Neuronal stem cell (in vitro differentiated cells): ENCODE measurements around the gene PDCL2.

ENCODE experiments used
- DNase-seq: peaks from one replicate; pipeline ENCODE4 v3.0.0-alpha.2; 2013; ENCODE audit warnings: low spot score
- H2AFZ ChIP-seq: one replicate; pipeline ENCODE4 v1.6.1; 2013; ENCODE audit warnings: mild to moderate bottlenecking, low read length, inconsistent platforms
- H2AK5ac ChIP-seq: 2 replicates; pipeline ENCODE4 v1.6.1; 2013; ENCODE audit warnings: low read depth, mild to moderate bottlenecking, inconsistent platforms, low read length, moderate library complexity, mixed read lengths
- H2BK120ac ChIP-seq: 2 replicates; pipeline ENCODE4 v1.6.1; 2013; ENCODE audit warnings: low read depth, mild to moderate bottlenecking, inconsistent platforms, low read length, moderate library complexity, mixed read lengths
- H2BK12ac ChIP-seq: one replicate; pipeline ENCODE4 v1.6.1; 2013; ENCODE audit warnings: low read length, inconsistent platforms
- H2BK15ac ChIP-seq: 2 replicates; pipeline ENCODE4 v1.6.1; 2013; ENCODE audit warnings: mild to moderate bottlenecking, low read length, inconsistent platforms, mixed read lengths
- H2BK5ac ChIP-seq: one replicate; pipeline ENCODE4 v1.6.1; 2013; ENCODE audit warnings: inconsistent platforms, mild to moderate bottlenecking, low read length, moderate library complexity
- H3K14ac ChIP-seq: one replicate; pipeline ENCODE4 v1.6.1; 2013; ENCODE audit warnings: low read length, inconsistent platforms
- H3K18ac ChIP-seq: 2 replicates; pipeline ENCODE4 v1.6.1; 2013; ENCODE audit warnings: low read length, inconsistent platforms
- H3K23ac ChIP-seq: 2 replicates; pipeline ENCODE4 v1.6.1; 2013; ENCODE audit warnings: low read depth, mild to moderate bottlenecking, mixed read lengths, low read length, inconsistent platforms; ENCODE audit not compliant: poor library complexity
- H3K27ac ChIP-seq: replicated peaks from 3 replicates; pipeline ENCODE4 v1.5.1; 2013; ENCODE audit warnings: low read length, inconsistent platforms
- H3K27me3 ChIP-seq, 3 experiments: 2 replicates each; pipeline ENCODE4 v1.6.1; 2013; ENCODE audit warnings: low read length in 3 of 3, mild to moderate bottlenecking in 2 of 3, inconsistent platforms in 1 of 3, low read depth in 1 of 3, mixed read lengths in 1 of 3, moderate library complexity in 1 of 3; ENCODE audit not compliant: control insufficient read depth in 3 of 3, insufficient read depth in 3 of 3
- H3K36me3 ChIP-seq, 2 donors: replicated peaks in 1 of 2; 2 replicates each; pipeline ENCODE4 v1.6.1; 2013; ENCODE audit warnings: low read length in 2 of 2; ENCODE audit not compliant: control insufficient read depth in 2 of 2, insufficient read depth in 2 of 2
- H3K4ac ChIP-seq: 2 replicates; pipeline ENCODE4 v1.6.1; 2013; ENCODE audit warnings: inconsistent platforms, mild to moderate bottlenecking, low read length, moderate library complexity
- H3K4me1 ChIP-seq, 2 donors: 1 replicate in 1 of 2; 2 replicates in 1 of 2; pipeline ENCODE4 v1.6.1; 2013; ENCODE audit warnings: low read length in 2 of 2, low read depth in 1 of 2; ENCODE audit not compliant: control insufficient read depth in 2 of 2, insufficient read depth in 1 of 2
- H3K4me2 ChIP-seq: one replicate; pipeline ENCODE4 v1.6.1; 2013; ENCODE audit warnings: mild to moderate bottlenecking, low read length, inconsistent platforms; ENCODE audit not compliant: insufficient read depth, poor library complexity, severe bottlenecking
- H3K4me3 ChIP-seq, 2 donors: 2 replicates each; pipeline ENCODE4 v1.5.1; 2013; ENCODE audit warnings: low read length in 2 of 2, mild to moderate bottlenecking in 2 of 2, inconsistent platforms in 1 of 2, moderate library complexity in 1 of 2
- H3K79me1 ChIP-seq: one replicate; pipeline ENCODE4 v1.6.1; 2013; ENCODE audit warnings: low read depth, mild to moderate bottlenecking, inconsistent platforms, low read length, moderate library complexity
- H3K9ac ChIP-seq: one replicate; pipeline ENCODE4 v1.6.1; 2013; ENCODE audit warnings: mild to moderate bottlenecking, low read depth, low read length, inconsistent platforms; ENCODE audit not compliant: poor library complexity
- H3K9me3 ChIP-seq, 2 donors: replicated peaks in 1 of 2; 2 replicates each; pipeline versions ENCODE3 to v1.6.1; 2013; ENCODE audit warnings: low read length in 2 of 2, mild to moderate bottlenecking in 2 of 2, inconsistent platforms in 1 of 2, low read depth in 1 of 2, mixed read lengths in 1 of 2, moderate library complexity in 1 of 2; ENCODE audit not compliant: control insufficient read depth in 2 of 2, insufficient read depth in 1 of 2
- H4K8ac ChIP-seq: one replicate; pipeline ENCODE4 v1.6.1; 2013; ENCODE audit warnings: low read depth, mild to moderate bottlenecking, inconsistent platforms, low read length, moderate library complexity
- H4K91ac ChIP-seq: one replicate; pipeline ENCODE4 v1.6.1; 2013; ENCODE audit warnings: low read length, low read depth, mild to moderate bottlenecking, inconsistent platforms; ENCODE audit not compliant: poor library complexity
- WGBS, 2 donors: extraction: QIAGEN DNeasy Blood & Tissue Kit; methylation state at CpG; one replicate each; pipeline ENCODE4 v1.1.7; 2013; ENCODE audit warnings: missing lambda C conversion rate in 2 of 2, mixed read lengths in 1 of 2; ENCODE audit not compliant: insufficient read length in 2 of 2, insufficient replicate concordance in 1 of 2; ENCODE audit errors: extremely low coverage in 2 of 2; 5-methylcytosine and 5-hydroxymethylcytosine counted together

PDCL2 gene

DNA sequence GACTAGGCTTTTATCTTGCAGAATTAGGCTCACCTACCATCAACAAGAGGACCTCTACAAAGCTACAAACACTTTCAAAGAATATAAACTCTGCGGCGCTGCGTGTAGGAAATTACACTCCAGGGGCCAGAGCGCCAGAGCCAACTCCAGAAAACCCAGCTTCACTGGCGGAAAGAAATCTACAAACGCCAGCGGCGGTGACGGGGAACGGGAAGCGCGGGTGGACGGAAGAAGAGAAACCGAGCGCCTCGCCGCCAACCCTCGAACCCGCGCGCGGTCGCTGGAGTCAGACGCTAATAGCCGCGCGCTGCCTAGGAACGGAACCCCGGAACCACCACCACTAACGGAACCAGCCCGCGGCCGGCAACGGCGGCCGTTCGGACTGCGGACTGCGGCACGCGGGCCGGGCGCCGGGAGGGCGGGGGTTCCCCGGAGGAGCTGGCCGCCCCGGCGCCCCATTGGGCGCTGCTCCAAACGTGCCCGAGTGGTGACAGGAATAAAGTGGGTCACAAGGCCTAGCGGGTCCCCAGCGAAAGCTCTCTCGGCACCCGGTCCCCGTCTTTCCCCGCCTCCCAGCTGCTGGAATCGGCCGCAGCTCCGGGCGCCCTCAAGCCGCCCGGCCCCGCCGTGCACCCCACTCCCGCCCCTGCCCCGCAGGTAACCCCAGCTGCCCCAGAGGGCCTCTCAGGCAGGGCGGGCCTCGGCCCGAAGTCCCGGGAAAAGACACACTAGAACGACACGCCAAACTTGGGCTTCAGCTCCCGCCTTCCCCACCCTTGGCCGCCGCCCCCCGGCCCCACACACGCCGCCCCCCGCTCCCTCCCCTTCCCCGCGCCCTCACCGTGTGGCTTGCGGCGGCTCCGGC lies 46.2 kb downstream of the PDCL2 start:
- WGBS, 2 donors = no CpG with 5 or more reads among the region's 87 CpGs
- DNase-seq = peak; percentile 55

DNA sequence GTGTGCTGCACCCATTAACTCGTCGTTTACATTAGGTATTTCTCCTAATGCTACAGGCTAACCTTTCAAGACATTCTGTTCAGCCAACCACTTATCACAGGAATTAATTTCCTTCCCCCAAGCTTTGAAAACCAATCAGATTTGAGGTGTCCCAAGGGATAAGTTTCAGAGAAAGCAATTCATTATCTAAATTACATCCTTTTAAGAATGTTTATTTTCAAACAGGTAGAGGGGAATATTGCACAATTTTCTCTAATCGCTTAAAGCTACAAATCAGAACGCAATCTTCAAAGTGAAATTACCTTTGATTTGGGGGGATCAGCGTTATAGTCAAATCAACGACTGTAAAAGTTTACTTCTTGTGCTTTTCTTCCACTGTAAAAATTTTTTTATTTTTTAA lies 46.9 kb downstream of the PDCL2 start:
- H2BK120ac ChIP-seq = no peak overlapping the region
- H3K23ac ChIP-seq = no peak overlapping the region
- H2BK15ac ChIP-seq = no peak overlapping the region
- H3K14ac ChIP-seq = no peak overlapping the region
- no peak overlapping the region for H3K27ac ChIP-seq
- H3K4me1 ChIP-seq = peaks cover 0 to 10% of the 10 kb centered on the region in 2 donors
- DNase-seq = no peak
- no peak overlapping the region for H2AFZ ChIP-seq
- no peak overlapping the region for H4K8ac ChIP-seq
- H2BK5ac ChIP-seq = no peak overlapping the region
- no peak overlapping the region for H2AK5ac ChIP-seq
- peak overlapping the region in 1 of 2 donors; percentile 82 for H3K4me3 ChIP-seq
- H3K18ac ChIP-seq = no peak overlapping the region
- peaks cover 2 to 7% of the 10 kb centered on the region in 2 donors for H3K36me3 ChIP-seq
- H3K9me3 ChIP-seq = peaks cover 0 to 3% of the 10 kb centered on the region in 2 donors
- H4K91ac ChIP-seq = no peak overlapping the region
- no peak overlapping the region for H3K4me2 ChIP-seq
- no CpG with 5 or more reads among the region's 6 CpGs for WGBS, 2 donors
- H2BK12ac ChIP-seq = no peak overlapping the region
- no peak overlapping the region for H3K4ac ChIP-seq
- H3K27me3 ChIP-seq = no peaks in the 10 kb centered on the region
- H3K9ac ChIP-seq = no peak overlapping the region
- H3K79me1 ChIP-seq = peaks cover 2% of the 10 kb centered on the region

More for the DNA sequence above, 46.2 kb downstream of the PDCL2 start:
- Histone ChIP-seq H3K23ac (peak overlapping the region; percentile 98), H3K4me3 (peak overlapping the region; percentile 82 to 90), H3K79me1 (peaks cover 2% of the 10 kb centered on the region), H3K27me3 (no peaks in the 10 kb centered on the region), H3K9ac (peak overlapping the region; percentile 86), H3K4me1 (peaks cover 0 to 10% of the 10 kb centered on the region in 2 donors), H4K8ac (no peak overlapping the region), H3K4ac (peak overlapping the region; percentile 23), H2BK15ac (no peak overlapping the region), H2AFZ (peak overlapping the region; percentile 98), H3K4me2 (peak overlapping the region; percentile 72), H3K36me3 (peaks cover 0 to under 1% of the 10 kb centered on the region in 2 donors), H3K14ac (peak overlapping the region; percentile 94), H2BK12ac (no peak overlapping the region), H4K91ac (no peak overlapping the region), H2AK5ac (no peak overlapping the region), H2BK120ac (no peak overlapping the region), H3K18ac (peak overlapping the region; percentile 95), H2BK5ac (peak overlapping the region; percentile 94), H3K9me3 (no peaks in the 10 kb centered on the region), H3K27ac (peak overlapping the region; percentile 88)

DNA sequence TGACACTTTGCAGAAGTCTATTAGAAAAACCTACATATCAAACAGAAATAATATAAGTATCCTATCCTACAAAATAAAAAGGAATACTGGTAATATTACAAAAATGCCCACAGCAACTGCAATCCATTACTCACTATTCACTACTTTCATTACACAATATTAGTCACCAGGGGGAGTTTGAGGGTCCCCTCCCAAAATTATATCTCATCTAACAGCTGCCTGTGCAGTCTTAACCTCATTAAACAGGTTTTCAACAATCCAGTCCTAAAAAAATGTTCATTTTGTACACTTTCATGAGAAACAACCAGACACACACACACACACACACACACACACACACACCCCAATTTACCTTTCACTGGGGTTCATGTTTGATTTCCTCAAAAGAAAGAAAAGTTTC lies 48.2 kb downstream of the PDCL2 start:
- no peak overlapping the region for H3K23ac ChIP-seq
- no peak overlapping the region for H2AFZ ChIP-seq
- H3K18ac ChIP-seq = no peak overlapping the region
- peaks cover 2 to 9% of the 10 kb centered on the region in 2 donors for H3K36me3 ChIP-seq
- no peak overlapping the region for H3K14ac ChIP-seq
- no peak overlapping the region for H2BK5ac ChIP-seq
- peaks cover 2% of the 10 kb centered on the region for H3K79me1 ChIP-seq
- H3K27ac ChIP-seq = no peak overlapping the region
- H3K4ac ChIP-seq = no peak overlapping the region
- H3K4me1 ChIP-seq = peaks cover 0 to 10% of the 10 kb centered on the region in 2 donors
- no peak for DNase-seq
- H2BK15ac ChIP-seq = no peak overlapping the region
- H3K9me3 ChIP-seq = peaks cover 0 to 7% of the 10 kb centered on the region in 2 donors
- no peak overlapping the region for H3K4me3 ChIP-seq
- H4K8ac ChIP-seq = no peak overlapping the region
- no peaks in the 10 kb centered on the region for H3K27me3 ChIP-seq
- no peak overlapping the region for H3K4me2 ChIP-seq
- H2BK120ac ChIP-seq = no peak overlapping the region
- H3K9ac ChIP-seq = no peak overlapping the region
- no peak overlapping the region for H2AK5ac ChIP-seq
- no peak overlapping the region for H4K91ac ChIP-seq
- no peak overlapping the region for H2BK12ac ChIP-seq

GRCh38 chr4:55540271-55540670 lies 51.8 kb downstream of the PDCL2 start:
- H3K14ac ChIP-seq = no peak overlapping the region
- WGBS, 2 donors = no CpG with 5 or more reads among the region's 3 CpGs
- H3K27ac ChIP-seq = no peak overlapping the region
- no peak overlapping the region for H2BK5ac ChIP-seq
- H3K9ac ChIP-seq = no peak overlapping the region
- H3K27me3 ChIP-seq = no peaks in the 10 kb centered on the region
- no peak overlapping the region for H3K18ac ChIP-seq
- no peaks in the 10 kb centered on the region for H3K79me1 ChIP-seq
- no peak overlapping the region for H3K23ac ChIP-seq
- no peak overlapping the region for H4K8ac ChIP-seq
- no peak overlapping the region for H4K91ac ChIP-seq
- peaks cover 0 to 7% of the 10 kb centered on the region in 2 donors for H3K4me1 ChIP-seq
- H2AFZ ChIP-seq = no peak overlapping the region
- no peak overlapping the region for H2BK12ac ChIP-seq
- H2BK15ac ChIP-seq = no peak overlapping the region
- no peak overlapping the region for H3K4ac ChIP-seq
- H3K4me2 ChIP-seq = no peak overlapping the region
- no peak for DNase-seq
- no peak overlapping the region for H2AK5ac ChIP-seq
- H3K4me3 ChIP-seq = no peak overlapping the region
- peaks cover 2 to 34% of the 10 kb centered on the region in 2 donors for H3K9me3 ChIP-seq
- H2BK120ac ChIP-seq = no peak overlapping the region
- peaks cover 2 to 9% of the 10 kb centered on the region in 2 donors for H3K36me3 ChIP-seq
